ENCODE results near the gene SPRY1.

The SPRY1 gene

DNA sequence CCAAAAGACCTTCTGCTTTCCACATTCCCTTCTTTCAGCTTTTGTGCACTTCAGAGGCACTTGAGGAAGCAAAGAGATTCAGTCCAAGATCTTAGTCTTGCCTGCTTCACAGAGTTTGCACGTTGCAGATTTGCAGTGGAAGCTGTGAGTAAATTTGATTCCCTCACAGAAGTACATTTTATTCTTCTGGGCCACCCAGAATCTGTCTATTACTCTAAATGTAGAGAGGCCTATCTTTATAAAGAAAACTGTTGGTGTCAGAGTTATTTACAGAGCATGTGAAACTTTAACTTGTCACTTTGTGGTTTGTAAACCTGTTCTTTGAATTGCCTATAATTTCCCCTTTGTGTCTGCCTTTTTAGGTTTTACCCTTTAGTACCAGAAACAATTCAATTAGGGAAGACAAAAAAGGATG is 15.5 kb downstream of the SPRY1 start:
- DNase-seq, result no peak

DNA sequence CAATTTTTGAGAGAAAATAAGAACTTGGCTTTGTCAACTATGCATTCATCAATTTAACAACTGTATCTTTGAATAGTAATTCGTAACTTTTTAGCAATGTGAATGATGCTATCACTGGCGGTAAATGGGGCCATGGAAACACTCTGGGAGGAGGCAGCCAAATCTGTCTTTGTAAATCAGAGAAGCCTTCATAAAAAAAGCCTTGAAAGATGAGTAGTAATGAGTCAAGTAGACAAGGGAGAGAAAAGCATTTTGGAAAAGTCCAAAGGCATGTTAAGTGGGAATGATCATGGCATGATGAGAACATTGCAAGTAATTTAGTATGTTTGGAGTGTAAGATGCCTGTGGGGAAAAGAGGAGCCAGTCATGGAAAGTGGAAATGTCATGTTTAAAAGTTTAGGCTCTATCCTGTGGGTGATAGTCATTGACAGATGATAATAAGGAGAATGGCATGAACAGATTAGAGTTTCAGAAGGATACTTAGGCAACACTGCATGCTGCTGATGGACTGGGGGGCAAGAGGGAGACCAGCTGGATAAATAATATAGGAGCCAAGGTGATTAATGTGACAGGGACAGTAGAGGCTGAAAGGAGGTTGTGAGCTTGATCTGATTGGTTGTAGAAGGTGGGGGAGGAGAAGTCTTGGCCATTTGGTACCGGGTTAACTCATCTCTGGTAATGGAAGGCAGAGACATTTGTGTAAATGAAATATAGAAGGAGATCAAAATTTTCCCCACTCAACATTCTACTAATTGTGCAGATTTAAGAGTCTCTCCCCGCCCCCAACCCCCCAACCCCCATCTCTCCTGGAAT is 16.3 kb downstream of the SPRY1 start:
- no peak for DNase-seq

DNA sequence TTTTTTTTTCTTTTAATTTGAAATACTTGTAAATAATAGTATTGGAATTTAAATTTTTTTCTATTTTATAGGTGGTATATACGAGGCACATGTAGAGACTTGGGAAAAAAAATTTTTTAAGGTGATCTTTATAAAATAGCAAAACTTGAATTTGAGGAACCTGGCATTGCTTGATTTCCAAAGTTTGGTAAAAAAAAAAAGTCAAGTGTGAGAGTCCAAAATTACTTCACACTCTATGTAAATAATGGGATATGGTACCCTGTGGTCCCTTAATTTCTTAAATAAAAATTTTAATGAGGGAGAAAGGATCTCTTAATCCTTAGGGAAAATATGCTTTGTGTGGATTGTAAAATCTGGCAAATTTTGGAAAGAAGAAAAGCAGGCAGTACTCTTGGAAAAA is 19.0 kb downstream of the SPRY1 start:
- DNase-seq, result no peak

DNA sequence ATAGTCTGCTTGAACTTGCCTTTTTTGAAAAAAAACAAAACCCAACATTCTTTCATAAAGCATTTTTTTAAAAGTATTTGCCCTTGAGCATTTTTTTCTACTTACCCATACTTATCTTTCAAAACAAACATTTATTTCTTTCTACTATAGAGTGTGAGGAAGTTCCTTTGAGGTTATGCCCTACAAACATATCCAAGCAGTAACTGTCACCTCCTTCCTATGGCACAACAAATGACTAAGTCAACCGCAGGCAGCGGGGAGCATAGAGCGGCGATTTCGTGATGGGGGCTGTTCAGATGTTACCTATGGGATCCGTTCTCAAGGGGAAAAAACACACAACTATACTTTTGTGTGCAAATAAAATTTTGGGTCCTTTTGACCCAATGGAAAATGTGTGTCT is 19.4 kb downstream of the SPRY1 start:
- DNase-seq, result peak; percentile 34

DNA sequence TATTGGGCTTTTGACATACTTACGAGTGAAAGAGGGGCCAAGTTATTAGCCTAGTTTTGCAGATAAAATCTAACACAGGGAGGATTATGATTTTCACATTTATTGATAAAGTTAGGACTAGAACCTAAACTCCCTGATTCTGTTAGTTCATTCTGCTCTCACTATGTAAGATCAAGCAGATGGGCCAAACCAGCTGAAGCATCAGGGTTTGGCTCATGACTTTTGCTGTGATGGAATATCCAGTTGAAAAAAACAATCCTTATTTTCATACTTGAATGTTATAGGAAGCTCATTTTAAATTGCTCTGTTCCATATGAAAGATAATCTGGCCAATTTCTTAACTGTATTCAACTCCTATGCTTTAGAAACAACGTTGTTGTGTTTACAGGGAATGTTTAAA is 21.2 kb downstream of the SPRY1 start:
- DNase-seq, result no peak

DNA sequence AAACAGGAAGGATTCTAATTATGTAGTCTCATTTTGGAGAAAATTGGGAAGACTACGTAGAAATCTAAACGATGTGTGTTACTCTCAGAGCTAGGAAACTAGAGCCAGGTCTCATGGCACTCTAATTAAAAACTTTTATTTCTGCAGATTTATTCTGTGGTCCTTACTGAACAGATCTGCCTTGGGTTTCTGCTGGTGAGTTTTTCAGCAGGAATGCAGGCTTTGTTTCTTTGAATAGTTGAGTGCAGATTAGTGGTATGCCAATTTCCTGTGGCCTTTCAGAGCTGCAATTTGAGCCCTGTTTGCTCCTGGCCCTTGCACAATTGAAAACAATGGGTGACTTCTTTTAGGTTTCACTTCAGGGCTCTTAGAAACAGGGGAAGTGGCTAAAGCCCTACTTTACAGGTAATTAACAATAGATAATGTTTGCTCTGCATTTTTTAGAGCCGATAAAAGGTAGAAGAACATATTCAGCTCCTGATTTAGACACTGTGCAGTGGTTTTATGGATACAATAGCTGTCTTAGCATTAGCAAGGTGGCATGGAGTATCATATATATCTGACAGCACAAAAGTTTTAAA is 21.8 kb downstream of the SPRY1 start:
- DNase-seq, result no peak

DNA sequence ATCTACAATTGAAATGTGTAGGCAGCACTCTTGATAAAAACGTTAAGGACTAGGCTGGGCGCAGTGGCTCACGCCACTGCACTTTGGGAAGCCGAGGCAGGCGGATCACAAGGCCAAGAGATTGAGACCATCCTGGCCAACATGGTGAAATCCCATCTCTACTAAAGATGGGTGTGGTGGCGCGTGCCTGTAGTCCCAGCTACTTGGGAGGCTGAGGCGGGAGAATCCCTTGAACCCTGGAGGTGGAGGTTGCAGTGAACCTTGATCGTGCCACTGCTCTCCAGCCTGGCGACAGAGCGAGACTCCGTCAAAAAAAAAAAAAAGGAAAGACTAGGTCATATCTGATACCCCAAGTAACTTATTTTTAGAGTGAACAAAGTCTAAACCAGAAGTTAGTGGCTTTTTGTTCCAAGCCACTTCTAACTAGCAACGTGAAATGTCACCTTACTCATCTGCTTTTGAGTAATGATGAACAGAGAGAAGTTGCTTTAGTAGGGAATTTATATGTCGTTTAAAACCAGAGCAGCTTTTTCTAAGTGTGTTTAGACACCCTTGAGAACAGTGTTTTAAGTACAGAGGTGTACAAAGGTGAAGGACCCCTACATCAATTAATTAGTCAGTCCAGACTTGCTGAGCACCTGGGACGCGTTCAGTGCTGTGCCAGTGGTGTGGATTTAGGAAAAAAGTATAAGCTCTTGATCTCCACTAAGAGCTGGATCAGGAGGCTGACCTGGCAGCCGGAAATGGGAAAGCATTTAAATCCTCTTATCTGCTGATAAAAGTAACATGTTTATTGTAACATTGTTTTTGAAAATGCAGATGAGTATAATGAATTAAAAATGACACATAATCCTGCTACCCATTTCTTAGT is 23.5 kb downstream of the SPRY1 start:
- no peak for DNase-seq

DNA sequence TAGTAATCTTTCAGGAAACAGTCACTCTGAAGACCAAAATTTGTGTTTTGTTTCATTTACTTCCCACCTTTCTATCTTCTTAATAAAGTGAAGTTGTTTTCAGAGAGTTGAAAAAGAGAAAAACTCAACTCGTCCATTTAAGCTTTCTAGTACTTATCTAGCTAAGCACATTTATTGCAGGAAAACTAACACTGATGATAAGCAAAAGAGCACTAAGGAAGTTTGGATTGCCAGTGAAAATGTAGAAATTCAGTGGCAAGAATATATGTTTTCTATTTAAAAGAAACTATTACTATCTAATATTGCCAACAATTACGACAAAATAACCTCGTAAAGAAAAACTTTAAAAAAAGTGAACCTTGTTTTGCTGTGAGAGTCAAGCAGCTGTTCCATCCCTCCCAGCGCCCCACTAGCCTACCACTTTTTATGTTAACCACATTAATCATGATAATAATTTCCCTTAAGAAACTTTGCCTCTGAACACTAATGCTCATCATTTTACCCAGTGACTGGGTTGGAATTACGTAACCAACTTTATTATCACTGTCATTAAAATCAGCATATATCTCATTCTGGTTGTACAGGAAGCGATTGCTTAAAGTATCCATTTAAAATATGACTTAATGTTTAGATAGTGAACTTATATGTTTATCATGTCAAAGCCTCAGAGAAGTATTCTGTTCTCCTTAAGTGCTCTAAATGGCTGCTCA is 24.8 kb downstream of the SPRY1 start:
- DNase-seq, result no peak

DNA sequence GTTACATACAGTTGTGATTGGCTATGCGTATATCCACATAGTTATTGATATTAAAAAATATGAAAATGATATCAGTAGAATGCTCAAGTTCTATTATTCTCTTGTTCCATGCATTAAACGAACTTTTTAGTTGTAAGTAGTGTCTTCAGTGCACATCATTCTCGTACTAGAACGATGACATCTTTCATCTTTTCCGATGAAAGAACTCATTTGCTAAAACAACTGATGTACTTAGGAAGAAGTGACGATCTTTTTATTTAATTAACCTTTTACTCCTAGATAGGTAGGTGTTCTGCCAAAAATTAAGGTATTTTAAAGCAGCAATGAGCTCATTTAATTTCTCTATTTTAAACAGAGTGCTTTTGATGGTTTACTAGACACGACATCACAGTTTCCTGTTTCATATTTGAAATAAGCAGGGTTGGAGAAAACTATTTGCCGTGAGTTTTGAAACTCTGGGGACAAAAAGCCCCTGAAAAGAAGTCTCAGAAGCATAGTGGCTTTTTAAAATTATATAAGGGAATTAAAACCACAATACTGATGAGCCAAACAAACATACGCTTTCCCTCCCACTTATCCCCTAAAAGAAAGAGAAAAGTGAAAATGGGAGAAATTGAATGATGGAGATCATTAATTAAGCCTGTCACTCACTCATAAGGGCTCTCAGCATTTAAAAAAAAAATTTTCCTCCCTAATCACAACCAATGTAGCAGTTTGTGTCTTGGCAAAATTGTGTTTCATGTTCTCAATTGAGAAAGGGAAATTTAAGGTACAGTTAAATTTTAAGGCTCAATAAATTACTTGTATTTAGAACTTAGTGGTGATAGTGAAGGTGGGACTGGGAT is 25.6 kb downstream of the SPRY1 start:
- DNase-seq, result no peak

DNA sequence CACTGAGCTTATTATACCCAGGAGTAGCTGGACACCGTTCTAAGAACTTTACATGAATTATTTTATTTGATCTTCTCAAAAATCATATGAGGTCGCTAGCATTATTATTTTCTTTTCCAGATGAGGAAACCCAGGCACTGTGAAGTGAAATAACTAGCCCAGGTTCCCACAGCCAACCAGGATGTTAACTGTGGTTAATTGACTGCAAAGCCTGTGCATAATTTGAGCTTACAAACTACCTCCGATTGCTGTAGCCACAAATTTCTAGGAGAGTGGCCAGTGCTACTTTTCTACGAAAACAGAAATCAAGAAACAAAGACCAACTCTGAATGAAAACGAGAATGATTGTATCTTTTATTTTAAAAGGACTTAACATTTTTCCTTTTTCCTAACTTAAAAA is 27.2 kb downstream of the SPRY1 start:
- no peak for DNase-seq

DNA sequence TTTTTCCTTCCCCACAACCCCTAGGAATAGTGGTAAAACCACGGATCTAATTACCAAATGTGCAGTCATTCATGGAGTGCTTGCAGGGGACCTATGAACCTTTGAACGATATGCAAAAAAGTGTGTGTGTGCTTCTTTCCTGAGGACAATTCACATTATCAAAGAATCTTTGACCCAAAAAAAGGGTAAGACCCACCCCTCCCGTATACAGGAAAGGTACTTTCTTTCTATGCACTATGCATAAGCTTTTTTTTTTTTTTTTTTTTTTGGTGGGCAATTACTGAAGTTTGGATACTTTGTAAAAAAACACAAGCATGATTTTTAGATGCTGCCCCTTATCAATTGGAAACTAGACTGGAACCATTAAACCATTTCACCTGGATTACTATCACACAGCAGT is 31.4 kb downstream of the SPRY1 start:
- DNase-seq, result no peak

DNA sequence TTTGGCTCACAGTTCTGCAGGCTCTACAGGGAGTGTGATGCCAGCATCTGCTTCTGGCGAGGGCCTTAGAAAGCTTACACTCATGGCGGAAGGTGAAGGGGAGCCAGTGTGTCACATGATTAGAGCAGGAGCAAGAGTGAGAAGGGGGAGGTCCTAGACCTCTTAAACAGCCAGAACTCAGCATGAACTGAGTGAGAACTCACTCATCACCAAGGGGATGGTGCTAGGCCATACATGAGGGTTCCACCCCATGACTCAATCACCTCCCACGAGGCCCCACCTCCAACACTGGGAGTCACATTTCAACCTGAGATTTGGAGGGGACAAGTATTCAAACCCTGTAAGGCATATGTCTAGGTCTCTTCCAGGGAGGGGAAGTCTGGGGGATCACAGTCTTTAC is 33.4 kb downstream of the SPRY1 start:
- peak; percentile 35 for DNase-seq

DNA sequence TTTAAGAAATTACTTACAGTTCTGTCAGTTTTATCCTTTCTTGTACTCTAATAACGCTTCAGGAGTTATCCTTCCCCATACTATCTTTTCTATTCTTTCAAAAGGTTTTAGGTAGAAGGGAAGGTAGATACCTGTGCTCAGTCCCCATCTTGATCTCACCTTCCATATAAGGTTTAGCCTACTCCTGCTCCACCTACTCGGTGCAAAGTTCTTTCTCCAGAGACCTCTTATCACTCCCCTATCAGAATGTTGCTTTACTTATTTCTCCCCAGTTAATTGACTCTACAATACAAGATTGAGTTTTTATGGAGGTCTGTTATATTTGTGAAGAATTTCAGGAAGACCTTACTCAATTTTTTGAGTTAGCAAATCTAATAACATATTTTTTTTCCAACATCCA is 33.9 kb downstream of the SPRY1 start:
- DNase-seq, result no peak

DNA sequence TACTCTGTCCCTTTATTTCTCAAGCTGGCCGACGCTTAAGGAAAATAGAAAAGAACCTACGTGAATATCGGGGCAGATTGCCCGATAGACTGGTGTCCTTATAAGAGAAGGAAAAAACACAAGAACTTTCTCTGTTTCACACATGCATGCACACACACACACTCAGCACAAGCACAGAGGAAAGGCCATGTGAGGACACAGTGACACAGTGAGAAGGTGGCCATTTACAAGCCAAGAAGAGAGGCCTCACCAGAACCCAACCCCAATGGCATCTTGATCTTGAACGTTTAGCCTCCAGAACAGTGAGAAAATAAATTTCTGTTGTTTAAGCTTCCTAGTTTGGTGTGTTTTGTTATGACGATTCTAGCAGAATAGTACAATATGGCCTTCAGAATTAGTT is 37.0 kb downstream of the SPRY1 start:
- DNase-seq, result no peak

DNA sequence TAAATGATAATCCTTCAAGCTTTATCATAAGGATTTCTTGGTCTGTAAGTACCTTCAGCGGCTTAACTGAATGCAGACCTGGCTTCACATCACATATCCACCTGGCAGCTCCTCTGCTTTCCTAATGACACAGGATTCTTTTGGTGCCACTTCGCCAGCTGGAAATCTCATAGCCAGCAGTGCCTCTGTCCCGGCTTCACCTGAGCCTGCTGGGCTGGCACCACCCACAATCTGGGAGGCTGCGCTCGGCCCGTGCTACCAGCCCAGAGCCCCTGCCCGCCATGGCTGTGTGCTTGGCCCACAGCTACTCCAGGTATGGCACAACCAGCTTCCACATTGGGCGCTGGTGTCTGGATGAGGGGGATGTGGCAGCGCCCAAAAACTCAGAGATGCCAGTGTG is 37.4 kb downstream of the SPRY1 start:
- no peak for DNase-seq

DNA sequence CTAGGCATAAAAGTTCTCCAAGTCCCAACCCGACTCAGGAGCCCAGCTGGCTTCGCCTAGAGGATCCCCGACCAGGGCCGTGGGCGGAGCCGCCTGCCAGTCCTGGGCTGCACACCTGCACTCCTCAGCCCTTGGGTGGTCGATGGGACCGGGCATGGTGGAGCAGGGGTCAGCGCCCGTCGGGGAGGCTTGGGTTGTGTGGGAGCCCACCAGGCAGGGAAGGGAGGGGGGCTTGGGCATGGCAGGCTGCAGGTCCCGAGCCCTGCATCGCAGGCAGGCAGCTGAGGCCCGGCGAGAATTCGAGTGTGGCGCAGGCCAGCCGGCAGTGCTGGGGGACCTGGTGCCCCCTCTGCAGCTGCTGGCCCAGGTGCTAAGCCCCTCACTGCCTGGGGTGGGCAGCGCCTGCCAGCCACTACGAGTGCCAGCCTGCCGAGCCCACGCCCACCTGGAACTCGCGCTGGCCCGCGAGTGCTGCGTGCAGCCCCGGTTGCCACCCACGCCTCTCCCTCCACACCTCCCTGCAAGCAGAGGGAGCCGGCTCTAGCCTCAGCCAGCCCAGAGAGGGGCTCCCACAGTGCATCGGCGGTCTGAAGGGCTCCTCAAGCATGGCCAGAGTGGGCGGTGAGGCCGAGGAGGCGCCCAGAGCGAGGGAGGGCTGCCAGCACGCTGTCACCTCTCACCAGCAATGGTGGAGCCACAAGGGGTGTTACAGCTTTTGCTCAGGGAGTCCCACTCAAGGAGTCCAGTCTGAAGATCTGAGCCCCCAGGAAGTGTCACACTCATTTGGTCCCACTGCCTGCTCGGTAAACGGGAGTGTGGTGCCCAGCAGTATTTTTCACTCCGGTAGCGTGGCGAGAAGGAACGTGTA is 38.9 kb downstream of the SPRY1 start:
- DNase-seq, result no peak

DNA sequence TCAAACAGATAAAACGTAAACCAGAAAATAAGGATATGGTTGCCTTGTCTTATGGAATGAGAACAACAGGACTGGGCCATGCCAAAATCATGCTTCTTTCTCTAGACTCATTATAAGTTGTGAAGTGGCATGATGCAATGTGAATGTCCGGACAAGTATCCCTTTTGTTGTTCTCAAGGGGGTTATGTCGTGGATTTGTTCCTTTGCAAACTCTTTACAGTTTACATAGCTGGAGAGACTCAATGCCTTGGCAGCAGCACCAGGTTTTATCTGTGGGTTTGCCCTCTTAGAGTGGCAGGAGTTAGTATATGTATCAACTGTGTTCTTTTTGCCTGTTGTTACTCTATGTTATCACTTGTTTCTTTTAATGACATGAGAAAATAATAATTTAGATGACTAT is 41.4 kb downstream of the SPRY1 start:
- DNase-seq, result no peak

DNA sequence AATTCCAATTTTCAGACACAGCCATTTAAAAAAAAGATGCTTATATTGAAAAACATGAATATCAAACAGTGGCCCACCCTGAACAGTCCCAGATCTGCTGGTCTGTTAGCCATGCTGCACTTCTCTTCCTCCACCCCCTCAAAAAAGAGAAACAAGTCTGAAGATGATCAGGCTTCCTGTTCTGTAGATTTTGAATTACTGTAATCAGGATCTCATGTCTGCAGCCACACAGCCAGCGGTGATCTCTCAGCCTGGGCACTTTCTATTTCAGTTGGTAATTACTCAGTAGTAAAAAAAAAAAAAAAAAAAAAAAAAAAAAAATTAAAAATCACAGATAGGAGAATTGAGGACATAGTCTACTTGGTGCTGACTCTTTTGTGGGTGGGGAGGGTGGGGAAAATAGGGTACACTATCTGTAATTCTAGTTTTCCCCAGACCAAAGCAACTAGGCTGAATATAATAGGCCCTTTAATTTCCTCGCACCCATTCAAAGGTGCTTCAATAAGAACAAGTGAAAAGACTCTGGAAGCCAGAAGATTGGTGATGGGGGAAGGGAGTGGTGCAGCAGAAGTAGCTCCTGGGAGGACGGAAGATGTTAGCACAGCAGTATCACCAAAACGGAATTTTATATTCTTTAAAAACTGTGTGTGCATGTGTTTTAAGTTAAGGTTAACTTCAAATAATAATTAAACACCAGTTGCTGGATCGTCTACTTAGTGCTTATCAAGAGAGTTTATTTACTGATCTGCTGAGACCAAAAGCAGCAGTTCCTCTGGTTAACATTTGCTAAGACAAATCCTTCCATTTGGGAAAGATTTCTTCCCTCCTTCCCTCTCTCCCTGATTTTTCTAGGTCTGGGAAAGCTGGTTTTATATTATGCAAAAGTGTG is 47.0 kb downstream of the SPRY1 start:
- no peak for DNase-seq

DNA sequence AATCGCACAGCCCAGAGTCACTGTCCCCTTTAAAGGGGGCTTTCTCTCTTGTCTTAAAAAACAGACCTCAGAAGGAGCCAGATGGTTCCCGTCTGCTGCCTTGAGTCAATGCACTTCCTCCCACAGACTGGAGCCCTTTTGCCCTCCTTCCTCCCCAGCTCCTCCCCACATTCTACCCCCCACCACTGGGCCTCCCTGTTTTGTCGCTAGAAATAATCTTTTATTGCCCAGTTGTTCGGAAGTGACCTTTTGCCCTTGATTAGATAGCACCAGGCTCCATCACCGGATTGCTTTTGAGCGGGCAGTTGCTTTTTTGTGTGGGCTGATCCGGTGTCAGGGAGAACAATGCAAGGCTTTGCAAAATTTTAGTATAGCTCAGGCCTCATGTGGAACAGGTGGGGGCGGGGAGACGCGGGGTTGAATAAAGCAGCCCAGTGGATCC is 47.7 kb downstream of the SPRY1 start:
- no peak for DNase-seq

DNA sequence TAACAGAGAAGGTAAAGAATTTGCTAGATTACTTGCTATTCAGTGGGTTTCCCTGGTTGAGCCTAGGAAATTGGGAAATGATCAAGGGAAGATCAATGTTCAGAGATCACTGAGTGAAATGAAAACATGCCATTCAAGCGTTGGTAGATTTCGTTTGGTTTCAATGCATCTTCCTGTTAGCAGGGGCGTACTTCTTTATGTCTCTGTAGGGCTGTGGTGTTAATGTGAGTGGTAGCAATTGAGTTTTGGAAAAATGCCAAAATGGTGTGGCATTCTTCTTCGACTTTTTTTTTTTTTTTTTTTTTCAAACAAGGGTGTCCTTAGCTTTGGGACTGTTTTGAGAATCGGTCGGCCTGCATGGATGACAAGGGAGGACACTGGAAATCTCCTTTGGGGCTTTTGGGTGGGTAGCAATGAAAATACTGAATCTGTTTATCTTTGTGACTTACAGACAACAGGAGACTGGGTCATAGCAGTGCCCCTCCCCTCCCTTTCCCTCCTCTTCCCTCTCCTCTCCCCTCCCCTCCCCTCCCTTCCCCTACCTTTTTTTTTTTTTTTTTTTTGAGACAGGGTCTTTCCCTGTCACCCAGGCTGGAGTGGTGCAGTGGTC is 50.4 kb downstream of the SPRY1 start:
- DNase-seq, result no peak
